Glutamatergic neuron (in vitro differentiated cells): ENCODE data around the gene TCF7. TPM values are rescaled to one million over a fixed set of nuclear protein-coding genes. Genes with fewer than 3 reads are reported as not detected.

Experiments used
- DNase-seq: peaks from one replicate; pipeline ENCODE4 v3.0.0; 2022
- H3K27ac Mint-ChIP-seq: one replicate; pipeline ENCODE4 v1.8.0; 2020; ENCODE audit warnings: mild to moderate bottlenecking, mixed read lengths, inconsistent platforms; ENCODE audit not compliant: unreplicated experiment
- H3K27me3 Mint-ChIP-seq: one replicate; pipeline ENCODE4 v1.8.0; 2020; ENCODE audit warnings: mild to moderate bottlenecking, moderate library complexity, mixed read lengths, inconsistent platforms; ENCODE audit not compliant: unreplicated experiment
- H3K36me3 Mint-ChIP-seq: one replicate; pipeline ENCODE4 v1.8.0; 2020; ENCODE audit warnings: mild to moderate bottlenecking, mixed read lengths, inconsistent platforms; ENCODE audit not compliant: unreplicated experiment
- H3K4me1 Mint-ChIP-seq: one replicate; pipeline ENCODE4 v1.8.0; 2020; ENCODE audit warnings: mild to moderate bottlenecking, low read depth, mixed read lengths, inconsistent platforms; ENCODE audit not compliant: unreplicated experiment
- H3K4me3 Mint-ChIP-seq: one replicate; pipeline ENCODE4 v1.8.0; 2020; ENCODE audit warnings: mild to moderate bottlenecking, mixed read lengths, inconsistent platforms; ENCODE audit not compliant: unreplicated experiment
- H3K9me3 Mint-ChIP-seq: one replicate; pipeline ENCODE4 v1.8.0; 2020; ENCODE audit warnings: mild to moderate bottlenecking, moderate library complexity, mixed read lengths, inconsistent platforms; ENCODE audit not compliant: unreplicated experiment
- CTCF ChIP-seq: fragments of 200-600 bp; sonication (generic); IDR thresholded peaks from one replicate; pipeline ENCODE4 v1.5.0; 2021; ENCODE audit not compliant: partially characterized antibody, unreplicated experiment
- total RNA-seq: library from RNA; stranded (reverse); fragmentation: NEBNext Ultra II Directional; extraction: Animal tissue kit (Norgen Biotek cat#: 25700); gene quantifications from one replicate; pipeline ENCODE4 v1.2.1, GENCODE V29; 2021; ENCODE audit not compliant: unreplicated experiment

Gene TCF7
- total RNA-seq, 1 donor from 2014 or later: 5.8 TPM

- Mint-ChIP-seq H3K4me1 (peaks cover 8% of the 10 kb centered on the region), H3K9me3 (peaks cover 3% of the 10 kb centered on the region), H3K27ac (no peak overlapping the region), H3K27me3 (peaks cover 2% of the 10 kb centered on the region), H3K4me3 (no peak overlapping the region), H3K36me3 (no peaks in the 10 kb centered on the region)
- DNase-seq: no peak
- TF ChIP-seq CTCF: no peak
These were observed 34.5 kb upstream of the TCF7 start for GRCh38 chr5:134079748-134080581.

GRCh38 chr5:134082264-134082992 is 32.1 kb upstream of the TCF7 start:
- H3K9me3 Mint-ChIP-seq: no peaks in the 10 kb centered on the region
- TF ChIP-seq CTCF: no peak
- no peaks in the 10 kb centered on the region for H3K36me3 Mint-ChIP-seq
- H3K4me3 Mint-ChIP-seq: no peak overlapping the region
- H3K27me3 Mint-ChIP-seq: peaks cover 4% of the 10 kb centered on the region
- H3K27ac Mint-ChIP-seq: no peak overlapping the region
- peaks cover 14% of the 10 kb centered on the region for H3K4me1 Mint-ChIP-seq
- DNase-seq: no peak

- H3K4me1 Mint-ChIP-seq: peaks cover 8% of the 10 kb centered on the region
- TF ChIP-seq CTCF: no peak
- H3K9me3 Mint-ChIP-seq: no peaks in the 10 kb centered on the region
- no peak overlapping the region for H3K4me3 Mint-ChIP-seq
- no peak for DNase-seq
- H3K36me3 Mint-ChIP-seq: no peaks in the 10 kb centered on the region
- H3K27ac Mint-ChIP-seq: no peak overlapping the region
- H3K27me3 Mint-ChIP-seq: peaks cover 4% of the 10 kb centered on the region
These were observed 31.0 kb upstream of the TCF7 start for GRCh38 chr5:134083517-134083916.

- TF ChIP-seq CTCF: no peak
- DNase-seq: no peak
- Mint-ChIP-seq H3K4me3 (no peak overlapping the region), H3K36me3 (no peaks in the 10 kb centered on the region), H3K27me3 (peaks cover 2% of the 10 kb centered on the region), H3K9me3 (no peaks in the 10 kb centered on the region), H3K27ac (no peak overlapping the region), H3K4me1 (peaks cover 8% of the 10 kb centered on the region)
These were observed 30.4 kb upstream of the TCF7 start for GRCh38 chr5:134084022-134084565.
